GM12875 (cell line): ENCODE data around the gene TWSG1.

ENCODE experiments used
- H3K4me3 ChIP-seq: one replicate; pipeline ENCODE4 v1.5.1; 2011; ENCODE audit warnings: low read depth, low read length, control low read depth
- TF ChIP-seq, protein P1 (sequence below): IDR thresholded peaks from 2 replicates; pipeline ENCODE4 v1.5.1; 2011; ENCODE audit warnings: low read depth, mild to moderate bottlenecking, control low read depth, inconsistent platforms, low read length, moderate library complexity, borderline replicate concordance; ENCODE audit not compliant: insufficient read depth

The TWSG1 gene

DNA sequence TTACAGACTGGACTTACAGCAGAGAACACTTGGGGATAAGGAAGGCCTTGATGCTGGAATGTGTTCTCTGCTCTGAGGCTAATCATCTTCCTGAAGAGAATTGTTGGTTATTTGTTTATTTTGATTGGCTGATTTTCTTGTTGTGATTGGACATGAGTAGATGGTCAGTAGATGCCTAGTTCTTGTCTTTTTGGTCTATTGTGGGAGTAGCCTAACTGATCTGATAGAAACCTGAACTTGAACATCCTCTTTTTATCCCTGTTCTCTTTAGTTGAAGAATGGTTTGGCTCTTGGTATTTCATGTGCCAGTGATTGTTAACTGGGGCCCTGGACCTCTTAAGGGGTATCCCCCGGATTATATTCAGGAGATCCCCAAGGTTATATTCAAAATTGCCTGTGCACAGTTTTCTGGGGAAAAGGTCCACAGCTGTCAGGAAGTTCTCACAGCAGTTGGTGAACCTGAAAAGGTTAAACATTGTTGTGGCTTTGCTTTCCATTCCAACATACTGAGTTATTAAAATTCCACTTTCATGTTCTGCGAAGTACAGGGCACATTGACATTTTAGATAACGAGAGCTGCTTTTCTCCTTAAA is 13.6 kb downstream of the TWSG1 start:
- TF ChIP-seq, protein P1, sequence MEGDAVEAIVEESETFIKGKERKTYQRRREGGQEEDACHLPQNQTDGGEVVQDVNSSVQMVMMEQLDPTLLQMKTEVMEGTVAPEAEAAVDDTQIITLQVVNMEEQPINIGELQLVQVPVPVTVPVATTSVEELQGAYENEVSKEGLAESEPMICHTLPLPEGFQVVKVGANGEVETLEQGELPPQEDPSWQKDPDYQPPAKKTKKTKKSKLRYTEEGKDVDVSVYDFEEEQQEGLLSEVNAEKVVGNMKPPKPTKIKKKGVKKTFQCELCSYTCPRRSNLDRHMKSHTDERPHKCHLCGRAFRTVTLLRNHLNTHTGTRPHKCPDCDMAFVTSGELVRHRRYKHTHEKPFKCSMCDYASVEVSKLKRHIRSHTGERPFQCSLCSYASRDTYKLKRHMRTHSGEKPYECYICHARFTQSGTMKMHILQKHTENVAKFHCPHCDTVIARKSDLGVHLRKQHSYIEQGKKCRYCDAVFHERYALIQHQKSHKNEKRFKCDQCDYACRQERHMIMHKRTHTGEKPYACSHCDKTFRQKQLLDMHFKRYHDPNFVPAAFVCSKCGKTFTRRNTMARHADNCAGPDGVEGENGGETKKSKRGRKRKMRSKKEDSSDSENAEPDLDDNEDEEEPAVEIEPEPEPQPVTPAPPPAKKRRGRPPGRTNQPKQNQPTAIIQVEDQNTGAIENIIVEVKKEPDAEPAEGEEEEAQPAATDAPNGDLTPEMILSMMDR = no peak
- H3K4me3 ChIP-seq = no peak overlapping the region

DNA sequence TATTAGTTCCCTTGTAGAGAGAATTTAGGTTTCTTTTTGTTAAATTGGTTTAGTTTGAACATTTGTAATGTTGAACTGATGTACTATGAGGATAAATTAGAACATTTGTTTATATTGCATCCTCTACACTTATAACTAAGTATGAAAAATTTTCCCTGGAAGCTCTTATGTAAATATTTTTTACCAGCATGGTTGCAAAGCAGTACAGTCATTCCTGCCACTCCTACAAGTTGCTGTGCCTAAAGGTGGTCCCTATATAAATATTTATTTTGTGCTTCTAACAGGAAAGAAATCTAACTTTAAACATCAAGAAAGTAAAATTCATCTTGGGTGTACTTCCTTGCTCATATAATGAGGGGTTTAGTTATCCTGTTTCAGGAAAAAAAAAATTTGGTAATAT is 14.2 kb downstream of the TWSG1 start:
- no peak overlapping the region for H3K4me3 ChIP-seq
- TF ChIP-seq, protein P1 = no peak

DNA sequence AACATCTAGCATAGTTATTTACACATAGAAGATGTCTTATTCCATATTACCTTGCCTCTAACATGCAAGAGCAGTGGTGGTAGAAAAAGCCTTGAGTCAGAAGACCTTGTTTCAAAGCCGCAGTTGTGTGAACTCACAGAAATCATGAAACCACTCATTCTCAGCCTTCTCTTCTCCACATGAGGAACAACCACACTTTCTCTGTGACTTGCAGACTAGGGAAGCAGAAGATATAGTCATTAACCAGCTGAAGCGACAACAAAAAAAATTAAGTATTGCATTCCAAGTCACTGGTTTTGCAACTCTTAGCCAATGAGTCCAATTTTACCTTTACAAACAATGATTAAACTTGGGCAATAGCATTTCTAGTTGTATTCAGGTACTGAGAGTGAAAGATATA is 19.0 kb downstream of the TWSG1 start:
- H3K4me3 ChIP-seq = no peak overlapping the region
- TF ChIP-seq, protein P1 = no peak

DNA sequence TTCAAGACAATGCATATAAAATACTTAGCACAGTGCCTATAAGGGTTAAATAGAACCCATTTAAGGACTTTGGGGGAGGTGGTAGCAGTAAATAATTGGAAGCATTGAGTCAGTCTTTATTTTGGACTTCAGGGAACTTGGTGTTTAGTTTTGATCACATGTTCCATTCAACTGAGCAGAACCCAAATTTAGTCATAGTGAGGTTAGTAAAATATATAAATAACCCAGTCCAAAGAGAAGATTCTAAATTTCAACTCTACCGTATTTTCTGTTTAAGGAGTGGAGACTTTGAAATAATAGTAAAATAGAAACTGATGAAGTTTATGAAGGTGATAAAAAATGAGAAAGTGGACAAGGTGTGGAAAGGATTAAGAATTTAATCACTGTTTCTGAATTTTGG is 19.7 kb downstream of the TWSG1 start:
- TF ChIP-seq, protein P1 = no peak
- H3K4me3 ChIP-seq = no peak overlapping the region

DNA sequence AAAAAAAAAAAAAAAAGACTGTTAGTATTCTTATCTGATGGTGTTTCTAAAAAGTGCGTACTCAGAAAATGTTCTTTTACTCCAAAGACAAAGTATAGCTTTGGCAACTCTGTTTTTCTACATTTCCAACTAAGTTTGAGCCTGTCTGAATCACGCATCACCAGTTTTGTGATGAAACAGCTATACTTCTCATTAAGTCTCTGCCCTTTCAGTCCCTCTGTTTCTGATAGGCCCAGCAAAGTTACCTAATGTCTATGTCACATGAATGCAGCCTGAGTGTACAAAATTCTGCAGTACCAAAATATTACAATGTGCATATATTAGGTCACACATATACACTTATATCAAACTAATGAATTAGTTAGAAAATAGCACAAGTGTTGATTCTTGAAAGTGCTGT is 22.4 kb downstream of the TWSG1 start:
- no peak overlapping the region for H3K4me3 ChIP-seq
- TF ChIP-seq, protein P1 = no peak

DNA sequence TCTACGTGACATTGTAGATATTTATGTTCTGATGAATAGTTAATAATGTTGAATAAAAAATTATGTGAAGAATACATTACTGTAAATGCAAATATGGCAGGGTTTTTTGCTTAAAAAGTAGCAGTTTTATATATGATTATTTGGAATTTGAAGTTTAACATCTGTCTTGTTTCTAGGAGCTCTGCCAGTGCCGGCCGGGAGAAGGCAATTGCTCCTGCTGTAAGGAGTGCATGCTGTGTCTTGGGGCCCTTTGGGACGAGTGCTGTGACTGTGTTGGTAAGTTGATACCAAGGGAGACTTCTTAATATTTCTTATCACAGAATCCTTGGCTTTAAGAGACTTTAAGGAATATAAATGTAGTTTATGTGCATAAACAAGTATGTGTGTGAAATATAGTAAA is 25.2 kb downstream of the TWSG1 start:
- H3K4me3 ChIP-seq = no peak overlapping the region
- TF ChIP-seq, protein P1 = no peak

DNA sequence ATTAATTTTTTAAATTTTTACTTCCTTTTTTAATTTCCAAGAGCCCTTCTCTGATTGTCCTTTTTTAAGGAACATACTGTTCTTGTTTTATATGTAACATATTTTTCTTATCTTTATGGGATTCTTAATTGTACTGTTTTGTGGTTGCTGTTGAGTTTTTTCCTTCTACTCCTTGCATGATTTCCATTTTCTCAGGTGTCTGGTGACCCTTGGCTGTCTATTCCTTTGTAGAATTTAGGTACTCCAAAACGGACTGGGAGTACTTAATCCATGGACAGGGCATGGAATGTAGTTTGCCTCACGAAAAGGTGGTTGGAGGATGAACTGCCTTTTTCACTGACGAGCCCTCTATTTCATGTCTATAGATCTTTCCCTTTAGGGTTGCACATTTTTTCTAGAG is 26.6 kb downstream of the TWSG1 start:
- TF ChIP-seq, protein P1 = no peak
- no peak overlapping the region for H3K4me3 ChIP-seq
